Muscle layer of duodenum (tissue), 2 donors: ENCODE results near the gene PEX14.

Source experiments
- H3K27ac ChIP-seq: one replicate; pipeline ENCODE4 v1.7.0; 2013; ENCODE audit warnings: mild to moderate bottlenecking, low read length
- H3K27me3 ChIP-seq: one replicate; pipeline ENCODE4 v1.7.0; 2013; ENCODE audit warnings: low read depth, mild to moderate bottlenecking, control low read depth, low read length
- H3K36me3 ChIP-seq, 2 donors: one replicate each; pipeline ENCODE4 v1.7.0; 2013; ENCODE audit warnings: low read length in 2 of 2, control low read depth in 1 of 2, mild to moderate bottlenecking in 1 of 2; ENCODE audit not compliant: insufficient read depth in 2 of 2, control insufficient read depth in 1 of 2
- H3K4me1 ChIP-seq, 2 donors: one replicate each; pipeline ENCODE4 v1.7.0; 2013; ENCODE audit warnings: low read length in 2 of 2, mild to moderate bottlenecking in 2 of 2, control low read depth in 1 of 2, moderate library complexity in 1 of 2; ENCODE audit not compliant: insufficient read depth in 2 of 2, control insufficient read depth in 1 of 2
- H3K4me3 ChIP-seq, 2 donors: one replicate each; pipeline ENCODE4 v1.7.0; 2013; ENCODE audit warnings: low read length in 2 of 2, low read depth in 1 of 2, mild to moderate bottlenecking in 1 of 2
- H3K9me3 ChIP-seq, 2 donors: one replicate each; pipeline ENCODE4 v1.7.0; 2013; ENCODE audit warnings: low read length in 2 of 2, control low read depth in 1 of 2, mild to moderate bottlenecking in 1 of 2; ENCODE audit not compliant: control insufficient read depth in 1 of 2
- donor health status: healthy.

Gene PEX14

GRCh38 chr1:10640843-10641553, 166.2 kb downstream of the PEX14 start:
- H3K36me3 ChIP-seq: peaks cover 7 to 28% of the 10 kb centered on the region in 2 donors

GRCh38 chr1:10641976-10642375, 167.2 kb downstream of the PEX14 start:
- Histone ChIP-seq H3K9me3 (no peaks in the 10 kb centered on the region), H3K4me3 (no peak overlapping the region), H3K27ac (no peak overlapping the region), H3K27me3 (no peaks in the 10 kb centered on the region), H3K4me1 (peaks cover 0 to 23% of the 10 kb centered on the region in 2 donors), H3K36me3 (peaks cover 10 to 35% of the 10 kb centered on the region in 2 donors)

More at GRCh38 chr1:10640843-10641553, 166.2 kb downstream of the PEX14 start:
- H3K27me3 ChIP-seq: no peaks in the 10 kb centered on the region
- no peak overlapping the region for H3K4me3 ChIP-seq
- H3K9me3 ChIP-seq: no peaks in the 10 kb centered on the region
- H3K27ac ChIP-seq: no peak overlapping the region
- peaks cover 0 to 23% of the 10 kb centered on the region in 2 donors for H3K4me1 ChIP-seq

- H3K9me3 ChIP-seq: no peaks in the 10 kb centered on the region
Measured at GRCh38 chr1:10642403-10643080, 167.8 kb downstream of the PEX14 start.

GRCh38 chr1:10643607-10644306, 169.0 kb downstream of the PEX14 start:
- Histone ChIP-seq H3K27me3 (no peaks in the 10 kb centered on the region), H3K9me3 (no peaks in the 10 kb centered on the region), H3K4me1 (peaks cover 0 to 18% of the 10 kb centered on the region in 2 donors), H3K4me3 (no peak overlapping the region), H3K36me3 (peaks cover 10 to 44% of the 10 kb centered on the region in 2 donors), H3K27ac (no peak overlapping the region)

More at GRCh38 chr1:10642403-10643080, 167.8 kb downstream of the PEX14 start:
- H3K27me3 ChIP-seq: no peaks in the 10 kb centered on the region
- H3K27ac ChIP-seq: no peak overlapping the region
- H3K4me1 ChIP-seq: peaks cover 0 to 23% of the 10 kb centered on the region in 2 donors
- H3K36me3 ChIP-seq: peaks cover 10 to 39% of the 10 kb centered on the region in 2 donors
- H3K4me3 ChIP-seq: no peak overlapping the region

GRCh38 chr1:10644307-10645128, 169.8 kb downstream of the PEX14 start:
- Histone ChIP-seq H3K9me3 (no peaks in the 10 kb centered on the region), H3K36me3 (peaks cover 10 to 41% of the 10 kb centered on the region in 2 donors), H3K27me3 (no peaks in the 10 kb centered on the region), H3K4me1 (peaks cover 0 to 26% of the 10 kb centered on the region in 2 donors), H3K4me3 (no peak overlapping the region), H3K27ac (no peak overlapping the region)

- peaks cover 10 to 38% of the 10 kb centered on the region in 2 donors for H3K36me3 ChIP-seq
- H3K27ac ChIP-seq: no peak overlapping the region
- H3K4me3 ChIP-seq: no peak overlapping the region
- H3K9me3 ChIP-seq: no peaks in the 10 kb centered on the region
- no peaks in the 10 kb centered on the region for H3K27me3 ChIP-seq
- peaks cover 0 to 15% of the 10 kb centered on the region in 2 donors for H3K4me1 ChIP-seq
Measured at GRCh38 chr1:10646347-10646861, 171.7 kb downstream of the PEX14 start.

- no peak overlapping the region for H3K4me3 ChIP-seq
- no peaks in the 10 kb centered on the region for H3K27me3 ChIP-seq
- peaks cover 0 to 17% of the 10 kb centered on the region in 2 donors for H3K4me1 ChIP-seq
- no peaks in the 10 kb centered on the region for H3K9me3 ChIP-seq
- H3K36me3 ChIP-seq: peaks cover 10 to 33% of the 10 kb centered on the region in 2 donors
- H3K27ac ChIP-seq: no peak overlapping the region
Measured at GRCh38 chr1:10647414-10648170, 172.8 kb downstream of the PEX14 start.

- no peaks in the 10 kb centered on the region for H3K9me3 ChIP-seq
- peaks cover 0 to 30% of the 10 kb centered on the region in 2 donors for H3K4me1 ChIP-seq
- H3K4me3 ChIP-seq: no peak overlapping the region
- no peak overlapping the region for H3K27ac ChIP-seq
- peaks cover 10 to 31% of the 10 kb centered on the region in 2 donors for H3K36me3 ChIP-seq
- H3K27me3 ChIP-seq: no peaks in the 10 kb centered on the region
Measured at GRCh38 chr1:10648689-10649516, 174.2 kb downstream of the PEX14 start.

- no peaks in the 10 kb centered on the region for H3K27me3 ChIP-seq
- H3K36me3 ChIP-seq: peaks cover 10 to 26% of the 10 kb centered on the region in 2 donors
- peaks cover 0 to 37% of the 10 kb centered on the region in 2 donors for H3K4me1 ChIP-seq
- no peak overlapping the region for H3K27ac ChIP-seq
- H3K9me3 ChIP-seq: no peaks in the 10 kb centered on the region
- H3K4me3 ChIP-seq: no peak overlapping the region
Measured at GRCh38 chr1:10649517-10650201, 174.9 kb downstream of the PEX14 start.
